NOMO-1 (cell line): ENCODE data around the gene C1orf141.
A peak's percentile ranks its signal among the peaks of the same experiment; 100 is the strongest.
"Not testable (repeated sequence)": the region's sequence is repeated elsewhere in the genome, so short reads cannot be mapped to it uniquely, and the experiment has no call there.

Experiments used
- DNase-seq, 2 experiments: peaks; one replicate each; lab custom pipeline; 2025; ENCODE audit not compliant: unreplicated experiment in 2 of 2; lab: John Stamatoyannopoulos, UW

Gene C1orf141

DNA sequence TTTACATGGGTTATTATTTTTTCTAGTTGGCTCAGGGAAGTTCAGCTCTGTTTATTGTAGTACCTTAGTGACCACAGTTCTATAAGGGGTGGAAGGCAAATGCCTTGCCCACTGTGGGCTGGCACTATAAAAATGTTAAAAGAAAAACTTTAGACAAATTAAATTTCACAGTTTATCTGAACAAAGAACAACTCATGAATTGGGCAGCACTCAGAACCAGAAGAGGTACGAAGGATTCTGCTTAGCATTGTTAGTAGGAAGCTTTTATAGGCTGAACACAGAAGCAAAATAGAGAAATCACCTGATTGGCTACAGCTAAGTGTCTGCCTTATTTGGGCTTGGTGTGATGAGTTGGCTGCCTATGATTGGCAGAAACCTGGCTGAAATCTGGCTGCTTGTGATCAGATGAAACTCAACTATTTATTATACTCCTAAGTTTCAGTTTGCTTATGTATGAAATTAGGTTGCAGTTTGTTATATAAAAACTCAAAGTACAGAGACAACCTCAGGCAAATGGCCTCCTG lies 45.0 kb downstream of the C1orf141 start:
- no peak for DNase-seq

DNA sequence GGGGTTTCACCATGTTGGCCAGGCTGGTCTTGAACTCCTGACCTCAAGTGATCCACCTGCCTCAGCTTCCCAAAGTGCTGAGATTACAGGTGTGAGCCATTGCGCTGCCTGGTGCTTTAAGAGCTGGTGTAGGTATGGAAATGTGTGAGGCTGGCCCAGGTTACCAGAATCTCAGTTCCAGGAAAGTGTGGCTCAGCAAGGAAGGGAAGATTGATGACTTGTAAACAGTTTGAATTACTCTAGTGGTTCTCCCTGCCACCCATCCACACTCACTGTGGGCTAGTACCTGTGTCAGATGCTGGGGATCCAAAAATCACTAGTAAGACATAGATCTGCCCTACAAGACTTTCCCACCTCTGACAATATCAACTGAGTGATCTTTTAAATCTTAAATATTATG lies 46.3 kb downstream of the C1orf141 start:
- DNase-seq = no peak

GRCh38 chr1:67085326-67085725 lies 49.4 kb downstream of the C1orf141 start:
- no peak for DNase-seq

GRCh38 chr1:67084765-67085318 lies 49.9 kb downstream of the C1orf141 start:
- DNase-seq = no peak

DNA sequence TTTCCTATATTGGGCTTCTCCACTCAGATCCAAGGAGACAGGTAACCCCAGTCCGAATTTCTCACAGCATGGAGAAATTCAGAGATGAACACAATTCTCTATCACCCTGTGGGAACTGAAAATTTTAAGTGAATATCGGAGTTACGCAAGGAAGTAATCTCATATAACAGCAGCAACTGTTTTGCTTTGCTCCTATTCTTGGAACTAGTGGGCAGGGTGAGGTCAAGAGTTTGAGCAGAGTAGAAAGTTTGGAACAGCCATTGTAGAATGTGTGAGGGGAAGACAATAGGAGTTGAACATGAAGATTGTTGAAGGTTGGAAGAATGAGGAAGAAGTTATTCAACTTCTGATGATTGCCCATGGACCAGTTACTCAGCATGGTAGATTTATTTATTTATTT lies 56.5 kb downstream of the C1orf141 start:
- DNase-seq = no peak

DNA sequence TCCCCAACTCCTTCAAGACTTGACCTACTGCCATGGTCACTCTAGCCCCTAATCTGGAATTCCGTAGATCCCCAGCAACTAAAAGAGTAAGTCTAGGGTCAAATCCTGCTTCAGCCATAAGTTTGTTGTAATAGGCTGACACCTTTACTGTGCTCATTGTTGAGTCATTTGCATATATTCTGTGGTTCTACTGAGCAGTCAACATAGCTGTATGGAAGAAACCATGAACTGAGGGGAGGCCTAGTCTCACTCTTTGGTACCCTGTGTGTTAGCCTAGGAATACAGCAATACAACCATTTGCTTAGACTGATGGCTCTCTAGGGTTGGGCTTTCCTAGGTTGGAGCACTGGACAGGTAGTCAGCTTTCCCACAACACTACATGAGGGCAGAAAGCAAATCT lies 57.2 kb downstream of the C1orf141 start:
- DNase-seq = no peak

GRCh38 chr1:67072749-67073148 lies 62.0 kb downstream of the C1orf141 start:
- DNase-seq = no peak

DNA sequence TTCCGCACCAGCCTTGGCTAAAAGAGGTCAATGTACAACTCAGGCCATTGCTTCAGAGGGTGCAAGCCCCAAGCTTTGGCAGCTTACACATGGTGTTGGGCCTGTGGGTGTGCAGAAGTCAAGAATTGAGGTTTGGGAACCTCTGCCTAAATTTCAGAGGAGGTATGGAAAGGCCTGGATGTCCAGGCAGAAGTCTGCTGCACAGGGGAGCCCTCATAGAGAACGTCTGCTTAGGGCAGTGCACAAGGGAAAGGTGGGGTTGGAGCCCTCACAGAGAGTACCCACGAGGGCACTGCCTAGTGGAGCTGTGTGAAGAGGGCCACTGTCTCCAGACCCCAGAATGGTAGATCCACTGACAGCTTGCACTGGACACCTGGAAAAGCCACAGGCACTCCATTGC lies 67.1 kb downstream of the C1orf141 start:
- not testable (repeated sequence) for DNase-seq

GRCh38 chr1:67062412-67062811 lies 72.4 kb downstream of the C1orf141 start:
- no peak for DNase-seq

DNA sequence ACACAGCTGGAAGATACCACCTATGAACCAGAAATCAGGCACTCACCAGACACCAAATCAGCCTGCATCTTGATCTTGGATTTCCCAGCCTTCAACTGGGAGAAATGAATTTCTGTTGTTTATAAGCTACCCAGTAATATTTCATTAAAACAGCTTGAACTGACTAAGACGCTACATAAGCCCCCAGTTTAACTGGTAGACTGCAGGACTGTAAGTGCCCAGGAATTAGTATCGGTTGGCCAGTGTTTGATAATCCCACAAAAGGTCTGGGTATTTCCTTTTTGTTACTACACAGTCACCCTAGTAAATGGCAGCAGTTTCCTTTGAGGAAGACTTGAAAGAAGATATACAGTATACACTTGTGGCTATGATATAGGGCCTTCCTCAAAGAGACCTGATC lies 73.5 kb downstream of the C1orf141 start:
- no peak for DNase-seq

DNA sequence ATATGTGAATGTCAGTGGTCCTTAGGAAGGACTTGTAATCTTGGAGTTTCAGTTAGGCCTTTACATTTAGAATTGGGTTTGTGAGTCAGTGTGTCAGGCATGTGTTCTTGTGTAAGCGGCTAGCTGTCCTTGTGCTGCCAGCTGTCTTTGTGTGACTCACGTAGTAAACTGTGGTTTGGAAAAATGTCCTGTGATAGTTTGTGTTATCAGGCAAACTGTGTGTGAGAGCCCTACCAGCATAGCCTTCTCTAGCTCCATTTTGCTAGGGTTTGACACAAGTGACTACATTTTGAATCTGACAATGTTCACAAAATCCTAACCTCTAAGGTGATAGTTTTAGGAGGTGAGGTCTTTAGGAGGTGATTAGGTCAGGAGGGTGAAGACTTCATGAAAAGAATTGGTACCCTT lies 74.0 kb downstream of the C1orf141 start:
- DNase-seq = no peak

DNA sequence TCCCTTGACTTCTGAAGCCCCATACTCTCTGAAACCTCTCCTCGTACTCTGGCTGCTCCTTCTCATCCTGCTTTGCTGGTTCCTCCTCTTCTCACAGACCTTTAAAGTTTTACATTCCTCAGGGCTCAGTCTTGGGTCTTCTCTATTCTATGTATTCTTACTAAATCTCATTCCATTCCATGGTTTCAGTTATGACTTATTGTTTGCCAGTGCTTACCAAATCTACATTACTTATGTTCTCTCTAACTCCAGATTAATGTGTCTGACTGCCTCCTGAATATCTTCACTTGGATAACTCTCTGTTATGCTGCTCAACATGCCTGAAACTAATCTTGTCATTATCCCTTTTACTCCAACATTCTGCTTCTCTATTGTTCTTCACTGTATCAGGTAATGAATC lies 75.4 kb downstream of the C1orf141 start:
- no peak for DNase-seq

GRCh38 chr1:67058761-67059160 lies 76.0 kb downstream of the C1orf141 start:
- DNase-seq = no peak

DNA sequence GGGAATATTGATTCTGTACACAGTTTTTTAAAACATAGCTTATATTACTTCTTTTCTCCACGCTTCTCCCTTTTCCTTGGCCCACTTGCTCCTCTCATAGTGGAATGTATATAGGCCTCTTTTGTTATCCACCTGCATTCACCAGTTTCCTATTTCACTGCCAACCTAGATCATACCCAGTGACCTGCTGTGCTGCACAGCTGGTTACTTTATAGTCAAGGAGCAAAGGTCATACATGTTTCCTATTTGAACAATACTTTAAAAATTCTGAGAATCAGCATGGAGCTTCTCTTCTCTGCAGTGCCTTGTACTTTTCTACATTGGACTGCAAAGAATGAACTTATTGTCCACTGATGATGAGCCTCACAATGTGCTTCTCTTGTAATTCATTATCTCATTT lies 76.5 kb downstream of the C1orf141 start:
- DNase-seq = no peak

DNA sequence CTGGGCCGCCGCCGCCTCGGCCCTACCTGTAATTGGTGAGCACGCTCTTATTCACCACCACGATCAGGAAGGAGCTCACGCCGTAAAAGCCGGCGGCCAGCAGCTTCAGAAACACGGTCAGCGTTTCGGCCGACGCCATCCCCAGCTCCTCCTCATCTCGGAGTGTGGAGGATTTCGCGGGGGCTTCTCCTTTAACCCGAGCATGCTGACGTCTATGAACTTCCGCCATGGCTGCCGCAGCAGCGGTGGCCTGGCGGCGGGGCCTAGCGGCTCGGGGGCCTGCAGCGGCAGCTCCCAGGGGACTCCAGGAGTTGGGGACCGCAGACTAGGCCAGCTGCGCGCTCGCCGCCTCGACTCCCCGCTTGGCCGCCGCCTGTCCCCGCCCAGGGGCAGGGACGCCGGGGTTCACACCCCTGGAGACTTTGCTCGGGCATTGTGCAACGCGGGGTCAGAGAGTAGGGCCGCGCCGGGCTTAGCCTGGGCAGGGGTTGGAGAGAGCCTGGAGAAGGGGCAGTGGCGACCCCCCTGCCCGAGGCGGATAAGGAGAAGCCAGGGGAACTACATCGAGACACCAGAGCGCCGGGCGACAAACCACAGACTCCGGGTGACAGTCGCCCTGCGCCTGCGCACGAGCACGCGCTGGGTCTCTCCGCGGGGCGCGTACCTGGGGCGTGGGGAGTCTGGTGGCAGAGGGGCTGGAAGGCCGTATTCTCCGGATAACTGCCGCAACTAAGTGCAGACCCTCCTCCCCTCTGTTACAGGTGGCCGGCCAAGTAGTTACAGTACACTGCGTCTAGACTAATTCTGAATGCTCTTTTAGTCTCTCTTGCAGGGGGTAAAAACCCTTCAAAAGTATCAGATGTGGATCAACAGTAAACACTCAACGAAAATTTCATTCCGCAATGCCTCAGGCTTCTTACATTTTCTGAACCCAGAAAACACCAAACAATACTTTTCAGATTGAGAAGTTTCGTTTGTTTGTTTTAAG lies 80.7 kb downstream of the C1orf141 start, which contains the start of gene SLC35D1:
SLC35D1 (minus strand) TSS at position 364 of the 988 bp plus-strand sequence; CDS start at position 229, 135 bp downstream.
- DNase-seq = peak; percentile 50 to 66

GRCh38 chr1:67053535-67053784 lies 81.3 kb downstream of the C1orf141 start:
- peak in 1 of 2 experiments; percentile 36 for DNase-seq

GRCh38 chr1:67052741-67053534 lies 81.8 kb downstream of the C1orf141 start:
- DNase-seq = peak in 1 of 2 experiments; percentile 35

DNA sequence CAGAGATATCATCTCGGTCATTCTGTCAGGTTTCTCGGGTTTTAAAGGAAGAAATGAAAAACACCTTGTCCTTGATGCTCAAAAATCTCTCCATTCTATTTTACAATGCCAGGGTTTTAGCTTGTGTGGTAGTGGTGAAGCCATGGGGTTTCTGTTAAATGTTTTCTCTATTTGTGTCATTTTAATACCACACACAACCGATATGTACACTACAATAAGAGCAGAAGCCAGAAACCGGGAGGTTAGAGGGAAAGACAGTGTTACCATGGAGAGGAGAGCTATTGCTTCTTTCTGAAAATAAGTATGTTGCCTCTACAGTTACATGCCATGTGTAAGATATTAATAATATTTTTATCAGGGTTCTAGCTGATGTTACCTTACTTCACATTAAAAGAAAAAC lies 83.6 kb downstream of the C1orf141 start:
- no peak for DNase-seq

DNA sequence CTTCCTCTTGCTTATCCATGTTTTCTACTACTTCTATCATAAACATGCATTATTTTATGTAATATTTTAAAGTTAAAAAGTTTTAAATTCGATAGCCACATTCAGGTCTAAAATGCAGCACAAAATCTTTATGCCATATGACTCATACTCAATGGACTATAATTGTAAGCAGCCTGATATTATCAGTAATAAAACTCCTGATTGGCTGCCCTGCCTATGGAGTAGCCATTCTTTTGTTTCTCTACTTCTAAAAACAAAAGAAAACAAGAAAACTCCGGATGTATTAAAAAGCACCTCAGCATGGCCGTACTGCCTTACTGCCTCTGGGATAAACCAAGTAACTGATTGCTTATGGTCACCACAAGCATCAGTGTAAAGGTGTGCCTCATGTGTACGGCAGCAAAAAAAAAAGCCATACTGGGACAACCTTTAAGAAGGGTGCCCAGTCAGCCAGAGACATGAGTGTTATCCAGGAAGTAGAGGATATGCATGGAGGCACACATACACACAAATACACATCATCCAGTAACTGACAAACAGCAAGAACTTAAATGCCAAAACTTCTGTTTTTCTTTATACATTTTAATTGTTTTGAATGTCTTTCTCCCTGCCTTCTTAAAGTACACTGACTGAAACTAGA lies 90.0 kb downstream of the C1orf141 start:
- DNase-seq = no peak

- DNase-seq = no peak
These were observed 91.4 kb downstream of the C1orf141 start for GRCh38 chr1:67043366-67043765.
